IMR-90 (cell line): ENCODE results near the gene XPR1. TPM values are rescaled to one million over a fixed set of nuclear protein-coding genes. Genes with fewer than 3 reads are reported as not detected.

ENCODE experiments used
- ATAC-seq: fragments of 200-7000 bp; cut with Tn5 transposase; 2 replicates; pipeline ENCODE4 v1.9.1; 2020; ENCODE audit warnings: low read depth, mild to moderate bottlenecking, moderate library complexity
- BruUV-seq: library from RNA; stranded (reverse); fragments of 400-500 nt; replicated peaks from 2 replicates; lab custom pipeline; 2021; lab: Mats Ljungman, UMichigan
- CTCF ChIA-PET: fragments of 300-600 bp; formaldehyde crosslinking; extraction: SDS; loops from one replicate; lab custom pipeline; 2021; ENCODE audit warnings: antibody characterized with exemption; lab: Yijun Ruan, JAX
- POLR2A ChIA-PET: fragments of 300-600 bp; sonication (Branson Sonifier 250); formaldehyde crosslinking; loops from one replicate; lab custom pipeline; 2022; ENCODE audit warnings: antibody characterized with exemption; ENCODE audit not compliant: unreplicated experiment; lab: Charles Lee
- DNase-seq: peaks from one replicate; pipeline ENCODE4 v3.0.0; 2013
- H2AFZ ChIP-seq: replicated peaks from 2 replicates; pipeline ENCODE3; 2013; ENCODE audit warnings: low read length, mild to moderate bottlenecking; ENCODE audit not compliant: poor library complexity
- H2AK5ac ChIP-seq: 2 replicates; pipeline ENCODE4 v1.6.1; 2013; ENCODE audit warnings: low read depth, low read length, inconsistent platforms
- H2AK9ac ChIP-seq: replicated peaks from 2 replicates; pipeline ENCODE3; 2013; ENCODE audit warnings: mild to moderate bottlenecking, low read depth, low read length, moderate library complexity; ENCODE audit not compliant: poor library complexity
- H2BK120ac ChIP-seq: 2 replicates; pipeline ENCODE4 v1.6.1; 2013; ENCODE audit warnings: low read depth, low read length, inconsistent platforms
- H2BK15ac ChIP-seq: 3 replicates; pipeline ENCODE4 v1.6.1; 2013; ENCODE audit warnings: low read depth, low read length, inconsistent platforms
- H2BK20ac ChIP-seq: 2 replicates; pipeline ENCODE4 v1.6.1; 2013; ENCODE audit warnings: low read depth, mild to moderate bottlenecking, inconsistent platforms, low read length, moderate library complexity
- H2BK5ac ChIP-seq: 2 replicates; pipeline ENCODE4 v1.6.1; 2013; ENCODE audit warnings: mild to moderate bottlenecking, low read depth, low read length, inconsistent platforms; ENCODE audit not compliant: poor library complexity, severe bottlenecking
- H3K14ac ChIP-seq: replicated peaks from 2 replicates; pipeline ENCODE4 v1.6.1; 2013; ENCODE audit warnings: low read depth, low read length, inconsistent platforms
- H3K18ac ChIP-seq: 2 replicates; pipeline ENCODE4 v1.6.1; 2013; ENCODE audit warnings: low read depth, low read length, control low read depth
- H3K23ac ChIP-seq: 2 replicates; pipeline ENCODE4 v1.6.1; 2013; ENCODE audit warnings: low read depth, low read length, inconsistent platforms
- H3K27ac ChIP-seq: 2 replicates; pipeline ENCODE4 v1.5.1; 2013; ENCODE audit warnings: mild to moderate bottlenecking, control low read depth, low read length; ENCODE audit not compliant: insufficient read depth
- H3K27me3 ChIP-seq: 2 replicates; pipeline ENCODE4 v1.6.1; 2013; ENCODE audit warnings: low read length; ENCODE audit not compliant: control insufficient read depth, insufficient read depth
- H3K36me3 ChIP-seq: 2 replicates; pipeline ENCODE4 v1.6.1; 2013; ENCODE audit warnings: low read length, mixed read lengths; ENCODE audit not compliant: control insufficient read depth, insufficient read depth
- H3K4ac ChIP-seq: 2 replicates; pipeline ENCODE4 v1.6.1; 2013; ENCODE audit warnings: low read depth, low read length, inconsistent platforms
- H3K4me1 ChIP-seq: 2 replicates; pipeline ENCODE4 v1.6.1; 2013; ENCODE audit warnings: low read length, mixed read lengths; ENCODE audit not compliant: control insufficient read depth, insufficient read depth
- H3K4me2 ChIP-seq: 2 replicates; pipeline ENCODE4 v1.6.1; 2013; ENCODE audit warnings: low read depth, mild to moderate bottlenecking, control low read depth, low read length, moderate library complexity
- H3K4me3 ChIP-seq: 2 replicates; pipeline ENCODE4 v1.5.1; 2013; ENCODE audit warnings: low read depth, mild to moderate bottlenecking, control low read depth, low read length, moderate library complexity; ENCODE audit not compliant: insufficient read depth
- H3K56ac ChIP-seq: 2 replicates; pipeline ENCODE4 v1.6.1; 2013; ENCODE audit warnings: low read length, inconsistent platforms; ENCODE audit not compliant: insufficient read depth; ENCODE audit errors: extremely low read depth
- H3K79me1 ChIP-seq, 2 experiments: 2 replicates each; pipeline ENCODE4 v1.6.1; 2013; ENCODE audit warnings: low read length in 2 of 2, inconsistent platforms in 1 of 2, low read depth in 1 of 2
- H3K9ac ChIP-seq: 2 replicates; pipeline ENCODE4 v1.6.1; 2013; ENCODE audit warnings: low read depth, low read length, control low read depth
- H3K9me1 ChIP-seq: 2 replicates; pipeline ENCODE4 v1.6.1; 2013; ENCODE audit warnings: low read length, inconsistent platforms; ENCODE audit not compliant: insufficient read depth
- H3K9me3 ChIP-seq: 2 replicates; pipeline ENCODE4 v1.6.1; 2013; ENCODE audit warnings: low read length; ENCODE audit not compliant: control insufficient read depth, insufficient read depth
- H4K20me1 ChIP-seq: 2 replicates; pipeline ENCODE4 v1.6.1; 2013; ENCODE audit warnings: low read length, inconsistent platforms; ENCODE audit not compliant: insufficient read depth
- H4K5ac ChIP-seq: 2 replicates; pipeline ENCODE4 v1.6.1; 2013; ENCODE audit warnings: mild to moderate bottlenecking, low read depth, low read length, control low read depth
- H4K8ac ChIP-seq, 2 experiments: 2 replicates each; pipeline ENCODE4 v1.6.1; 2013; ENCODE audit warnings: low read depth in 2 of 2, low read length in 2 of 2, control low read depth in 1 of 2, inconsistent platforms in 1 of 2
- H4K91ac ChIP-seq: 2 replicates; pipeline ENCODE4 v1.6.1; 2013; ENCODE audit warnings: low read depth, low read length, inconsistent platforms; ENCODE audit not compliant: insufficient read depth
- BHLHE40 ChIP-seq: fragments of 150-350 bp; IDR thresholded peaks from 2 replicates; pipeline ENCODE4 v1.6.1; 2016; ENCODE audit warnings: mild to moderate bottlenecking, low read depth, low read length
- CTCF ChIP-seq: conservative IDR thresholded peaks from 2 replicates; pipeline ENCODE4 v1.5.1; 2012; ENCODE audit warnings: mild to moderate bottlenecking, low read depth, low read length, improper control_type of control experiment
- ELK1 ChIP-seq: fragments of 150-350 bp; IDR thresholded peaks from 2 replicates; pipeline ENCODE4 v1.6.1; 2016; ENCODE audit warnings: low read depth, mild to moderate bottlenecking, low read length, moderate library complexity, borderline replicate concordance
- FOS ChIP-seq: fragments of 150-350 bp; IDR thresholded peaks from 2 replicates; pipeline ENCODE4 v1.6.1; 2016; ENCODE audit warnings: low read depth, low read length
- MAFK ChIP-seq: IDR thresholded peaks from 2 replicates; pipeline ENCODE4 v1.6.1; 2012; ENCODE audit warnings: low read depth, low read length, improper control_type of control experiment
- MAZ ChIP-seq: IDR thresholded peaks from 2 replicates; pipeline ENCODE4 v1.6.1; 2012; ENCODE audit warnings: low read depth, mild to moderate bottlenecking, low read length, improper control_type of control experiment, moderate library complexity, borderline replicate concordance
- MXI1 ChIP-seq: IDR thresholded peaks from 2 replicates; pipeline ENCODE4 v1.6.1; 2012; ENCODE audit warnings: low read depth, mild to moderate bottlenecking, low read length, moderate library complexity, borderline replicate concordance
- NFE2L2 ChIP-seq: fragments of 150-350 bp; IDR thresholded peaks from 2 replicates; pipeline ENCODE4 v1.6.1; 2016; ENCODE audit warnings: low read depth, mild to moderate bottlenecking, low read length
- RAD21 ChIP-seq: IDR thresholded peaks from 2 replicates; pipeline ENCODE4 v1.6.1; 2012; ENCODE audit warnings: low read length, improper control_type of control experiment
- RCOR1 ChIP-seq: IDR thresholded peaks from 2 replicates; pipeline ENCODE4 v1.6.1; 2012; ENCODE audit warnings: mild to moderate bottlenecking, low read length, improper control_type of control experiment; ENCODE audit not compliant: insufficient replicate concordance
- RFX5 ChIP-seq: IDR thresholded peaks from 2 replicates; pipeline ENCODE4 v1.8.0; 2012; ENCODE audit warnings: low read depth, mild to moderate bottlenecking, low read length, moderate library complexity
- SMC3 ChIP-seq: fragments of 150-350 bp; IDR thresholded peaks from 2 replicates; pipeline ENCODE4 v1.6.1; 2016; ENCODE audit warnings: low read depth, mild to moderate bottlenecking, antibody characterized with exemption, low read length, moderate library complexity
- WGBS, 2 experiments: methylation state at CpG; one replicate each; pipeline versions ENCODE4 v1.1.5 to v1.1.7; 2013; ENCODE audit warnings: missing lambda C conversion rate in 2 of 2; ENCODE audit not compliant: insufficient read length in 1 of 2; ENCODE audit errors: extremely low coverage in 2 of 2; 5-methylcytosine and 5-hydroxymethylcytosine counted together
- dilution Hi-C: fragments of 300-500 bp; cut with HindIII; formaldehyde crosslinking; loops from one replicate; pipeline ENCODE4 v1.14.3; 2018; ENCODE audit warnings: low sequenced_read_pairs; ENCODE audit not compliant: unreplicated experiment
- in situ Hi-C: fragments of 300-500 bp; cut with MboI; formaldehyde crosslinking; loops from 3 replicates; pipeline ENCODE4 v1.14.3; 2019; ENCODE audit warnings: low sequenced_read_pairs, inconsistent platforms, mixed read lengths
- intact Hi-C: fragments of 100-400 bp; cut with micrococcal nuclease; formaldehyde crosslinking; loops from 2 replicates; pipeline ENCODE4 v1.10.0; 2022
- polyA plus RNA-seq, 3 experiments: library from polyadenylated mRNA; depleted of rRNA; stranded (reverse); fragments of >200 nt; gene quantifications; 2 replicates each; pipeline ENCODE4 v1.2.3, GENCODE V29; 2012; ENCODE audit warnings: low replicate concordance in 1 of 3
- total RNA-seq: library from RNA; depleted of rRNA; stranded (reverse); fragments of >200 nt; gene quantifications from 2 replicates; pipeline ENCODE4 v1.2.3, GENCODE V29; 2012

Gene XPR1
- total and polyA plus RNA-seq, 2 of the 4 experiments (the other 2 are of a cell fraction) = 11.8 to 25.1 TPM

- H2BK120ac ChIP-seq = no peak overlapping the region
- H4K91ac ChIP-seq = no peak overlapping the region
- ATAC-seq (no peak), DNase-seq (no peak)
- H2AFZ ChIP-seq = no peak overlapping the region
- no peaks in the 10 kb centered on the region for H3K79me1 ChIP-seq
- no peak overlapping the region for H2AK5ac ChIP-seq
- H3K4me3 ChIP-seq = no peak overlapping the region
- BruUV-seq = no TSS peak
- ChIA-PET CTCF (no interaction called here), POLR2A (no interaction called here)
- no peak overlapping the region for H2AK9ac ChIP-seq
- no peak overlapping the region for H2BK20ac ChIP-seq
- TF ChIP-seq MAZ (no peak), FOS (no peak), MAFK (no peak), RAD21 (no peak), CTCF (no peak), ELK1 (no peak), BHLHE40 (no peak), SMC3 (no peak), RFX5 (no peak), NFE2L2 (no peak), RCOR1 (no peak), MXI1 (no peak)
- H3K9me3 ChIP-seq = no peaks in the 10 kb centered on the region
- dilution Hi-C loops = no loop called here
- H4K8ac ChIP-seq = no peak overlapping the region
- H3K56ac ChIP-seq = no peak overlapping the region
- H3K9ac ChIP-seq = no peak overlapping the region
- no peak overlapping the region for H2BK15ac ChIP-seq
- WGBS, 2 experiments = 67% methylated on average over 1 of the region's 2 CpGs; no CpG with 5 or more reads in 1 of the 2 experiments
- H3K9me1 ChIP-seq = no peaks in the 10 kb centered on the region
- intact Hi-C loops = no loop called here
- H2BK5ac ChIP-seq = no peak overlapping the region
- H4K5ac ChIP-seq = no peak overlapping the region
- H3K4me2 ChIP-seq = no peak overlapping the region
- H3K23ac ChIP-seq = no peak overlapping the region
- no peaks in the 10 kb centered on the region for H3K4me1 ChIP-seq
- H3K27me3 ChIP-seq = no peaks in the 10 kb centered on the region
- in situ Hi-C loops = no loop called here
- H3K36me3 ChIP-seq = no peaks in the 10 kb centered on the region
- no peak overlapping the region for H3K27ac ChIP-seq
- H3K14ac ChIP-seq = no peak overlapping the region
- H3K18ac ChIP-seq = no peak overlapping the region
- no peaks in the 10 kb centered on the region for H4K20me1 ChIP-seq
- H3K4ac ChIP-seq = no peak overlapping the region
Observed at GRCh38 chr1:180603850-180604226, 28.0 kb upstream of the XPR1 start.
